VCaP (cell line): Measurements from ENCODE around the gene IFNAR2.

Experiments used
- H3K27ac ChIP-seq: fragments of 450-650 bp; 2 replicates; pipeline ENCODE4 v1.5.1; 2017
- TF ChIP-seq, protein P1 (sequence below): fragments of 450-650 bp; conservative IDR thresholded peaks from 2 replicates; pipeline ENCODE4 v1.5.1; 2017; ENCODE audit warnings: mild to moderate bottlenecking, moderate library complexity

IFNAR2 gene

DNA sequence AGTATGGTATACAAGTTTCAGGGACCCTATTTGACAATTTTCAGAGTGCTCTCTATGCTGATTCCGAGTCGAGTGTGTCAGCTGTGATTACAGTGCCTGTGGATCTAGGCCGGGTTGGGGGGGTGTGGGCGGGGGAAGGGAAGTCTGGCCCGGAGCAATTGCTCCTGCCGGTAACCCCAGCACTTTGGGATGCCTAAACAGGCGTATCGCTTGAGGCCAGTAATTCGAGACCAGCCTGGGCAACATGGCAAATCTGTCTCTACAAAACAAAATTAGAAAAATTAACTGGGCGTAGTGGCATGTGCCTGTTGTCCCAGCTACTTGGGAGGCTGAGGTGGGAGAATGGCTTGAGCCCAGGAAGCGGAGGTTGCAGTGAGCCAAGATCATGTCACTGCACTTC lies 34.8 kb downstream of the IFNAR2 start:
- peak overlapping the region; percentile 80 for H3K27ac ChIP-seq
- TF ChIP-seq, protein P1, sequence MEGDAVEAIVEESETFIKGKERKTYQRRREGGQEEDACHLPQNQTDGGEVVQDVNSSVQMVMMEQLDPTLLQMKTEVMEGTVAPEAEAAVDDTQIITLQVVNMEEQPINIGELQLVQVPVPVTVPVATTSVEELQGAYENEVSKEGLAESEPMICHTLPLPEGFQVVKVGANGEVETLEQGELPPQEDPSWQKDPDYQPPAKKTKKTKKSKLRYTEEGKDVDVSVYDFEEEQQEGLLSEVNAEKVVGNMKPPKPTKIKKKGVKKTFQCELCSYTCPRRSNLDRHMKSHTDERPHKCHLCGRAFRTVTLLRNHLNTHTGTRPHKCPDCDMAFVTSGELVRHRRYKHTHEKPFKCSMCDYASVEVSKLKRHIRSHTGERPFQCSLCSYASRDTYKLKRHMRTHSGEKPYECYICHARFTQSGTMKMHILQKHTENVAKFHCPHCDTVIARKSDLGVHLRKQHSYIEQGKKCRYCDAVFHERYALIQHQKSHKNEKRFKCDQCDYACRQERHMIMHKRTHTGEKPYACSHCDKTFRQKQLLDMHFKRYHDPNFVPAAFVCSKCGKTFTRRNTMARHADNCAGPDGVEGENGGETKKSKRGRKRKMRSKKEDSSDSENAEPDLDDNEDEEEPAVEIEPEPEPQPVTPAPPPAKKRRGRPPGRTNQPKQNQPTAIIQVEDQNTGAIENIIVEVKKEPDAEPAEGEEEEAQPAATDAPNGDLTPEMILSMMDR: no peak

DNA sequence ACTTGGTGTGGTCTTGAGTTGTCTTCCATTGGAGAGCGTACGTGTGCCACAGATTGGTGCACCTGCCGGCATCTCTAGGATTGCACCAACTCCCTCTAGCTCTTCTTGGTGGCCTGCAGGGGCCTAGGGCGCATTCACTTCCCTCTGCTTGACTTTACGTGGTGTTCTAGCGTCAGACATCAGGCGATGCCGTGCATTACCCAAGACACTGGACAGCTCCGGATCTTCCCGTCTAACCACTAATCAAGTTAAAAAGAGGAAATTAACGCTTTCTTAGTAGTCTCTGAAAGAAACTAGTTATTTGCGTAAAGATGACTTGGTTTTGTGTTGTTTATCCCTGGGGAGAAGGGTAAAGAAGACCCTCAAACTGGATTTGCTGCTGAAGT lies 35.9 kb downstream of the IFNAR2 start:
- H3K27ac ChIP-seq: peak overlapping the region; percentile 80
- TF ChIP-seq, protein P1: no peak; the same call in 1 of the 2 replicates

DNA sequence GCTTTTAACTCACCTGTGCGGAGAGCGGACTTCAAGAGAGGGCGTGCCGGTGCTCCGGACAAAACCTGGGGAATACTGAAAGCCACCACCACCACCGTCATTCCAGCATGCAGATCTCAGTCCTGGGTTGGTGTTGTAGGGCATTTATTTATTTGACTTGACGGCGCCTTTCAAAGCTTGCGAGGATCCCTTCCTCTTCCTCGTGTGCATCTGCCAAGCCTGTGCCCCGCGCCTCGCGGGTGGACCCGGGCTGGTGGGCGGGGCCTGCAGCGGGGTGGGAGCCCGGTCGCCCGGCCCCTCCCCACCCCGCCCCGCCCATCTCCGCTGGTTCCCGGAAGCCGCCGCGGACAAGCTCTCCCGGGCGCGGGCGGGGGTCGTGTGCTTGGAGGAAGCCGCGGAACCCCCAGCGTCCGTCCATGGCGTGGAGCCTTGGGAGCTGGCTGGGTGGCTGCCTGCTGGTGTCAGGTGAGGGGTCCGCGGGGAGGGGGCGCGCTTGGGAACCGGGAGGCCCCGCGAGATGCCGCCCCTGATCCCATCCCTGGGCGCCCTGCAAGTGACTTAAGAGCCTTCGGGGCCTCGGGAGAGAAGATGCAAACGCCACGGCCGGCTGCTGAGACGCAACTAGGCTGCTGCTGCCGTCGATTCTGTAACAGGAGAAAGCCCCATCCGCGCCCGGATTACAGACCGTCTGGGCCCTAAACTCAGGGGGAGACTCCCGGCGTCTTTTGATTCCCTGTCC lies 36.5 kb downstream of the IFNAR2 start, which contains the start of gene IL10RB:
Gene IL10RB, plus strand, starts transcription at position 318 of the 739 bp plus-strand sequence. Its CDS starts 99 bp downstream, at position 417.
- peak within 1 kb of the TSS; percentile 80 for H3K27ac ChIP-seq
- TF ChIP-seq, protein P1: no peak

DNA sequence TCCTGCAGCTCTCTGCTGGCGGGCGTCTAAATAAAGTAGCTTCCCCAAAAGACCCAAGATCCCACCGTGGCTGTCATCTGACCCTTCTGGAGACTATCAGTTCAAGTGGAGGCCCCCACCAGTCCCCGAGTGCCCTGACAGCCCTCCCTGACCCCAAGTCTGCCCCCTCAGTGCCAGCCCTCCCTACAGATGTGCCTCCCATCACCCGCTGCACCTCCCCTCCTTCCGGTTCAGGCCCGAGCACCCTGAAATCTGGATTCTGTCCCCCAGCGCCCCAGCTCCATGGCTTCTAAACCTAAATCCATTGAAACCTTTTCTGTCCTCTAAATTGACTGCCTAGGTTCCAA lies 37.0 kb downstream of the IFNAR2 start:
- peak overlapping the region; percentile 80 for H3K27ac ChIP-seq
- TF ChIP-seq, protein P1: no peak

DNA sequence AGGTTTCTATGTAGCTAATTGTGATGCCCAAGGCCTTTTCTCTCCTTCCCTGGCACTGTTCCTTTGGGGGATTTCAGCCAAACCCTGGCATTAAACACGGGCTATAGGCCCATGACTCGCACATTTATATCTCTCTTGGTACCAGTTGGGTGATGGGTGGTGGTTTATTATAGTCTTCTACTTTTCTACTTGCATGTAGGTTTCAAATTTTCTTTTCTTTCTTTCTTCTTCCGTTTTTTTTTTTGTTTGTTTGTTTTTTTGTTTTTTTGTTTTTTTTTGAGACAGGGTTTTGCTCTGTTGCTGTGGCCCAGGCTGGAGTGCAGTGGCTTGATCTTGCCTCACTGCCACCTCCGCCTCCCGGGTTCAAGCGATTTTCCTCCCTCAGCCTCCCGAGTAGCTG lies 37.5 kb downstream of the IFNAR2 start:
- TF ChIP-seq, protein P1: no peak
- peak overlapping the region; percentile 80 for H3K27ac ChIP-seq

DNA sequence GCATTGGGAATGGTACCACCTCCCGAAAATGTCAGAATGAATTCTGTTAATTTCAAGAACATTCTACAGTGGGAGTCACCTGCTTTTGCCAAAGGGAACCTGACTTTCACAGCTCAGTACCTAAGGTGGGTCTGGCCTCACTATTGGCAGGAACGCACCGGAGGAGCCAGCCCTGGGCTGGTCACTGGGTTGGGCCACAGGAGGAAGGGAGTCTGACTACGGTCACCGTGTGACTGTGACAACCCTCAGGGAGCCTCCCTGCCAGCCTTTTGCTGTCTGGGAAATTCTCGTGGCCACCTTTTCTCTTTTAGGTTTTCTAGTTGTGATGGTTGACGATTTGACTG lies 38.6 kb downstream of the IFNAR2 start:
- peak overlapping the region; percentile 72 for H3K27ac ChIP-seq
- TF ChIP-seq, protein P1: no peak

DNA sequence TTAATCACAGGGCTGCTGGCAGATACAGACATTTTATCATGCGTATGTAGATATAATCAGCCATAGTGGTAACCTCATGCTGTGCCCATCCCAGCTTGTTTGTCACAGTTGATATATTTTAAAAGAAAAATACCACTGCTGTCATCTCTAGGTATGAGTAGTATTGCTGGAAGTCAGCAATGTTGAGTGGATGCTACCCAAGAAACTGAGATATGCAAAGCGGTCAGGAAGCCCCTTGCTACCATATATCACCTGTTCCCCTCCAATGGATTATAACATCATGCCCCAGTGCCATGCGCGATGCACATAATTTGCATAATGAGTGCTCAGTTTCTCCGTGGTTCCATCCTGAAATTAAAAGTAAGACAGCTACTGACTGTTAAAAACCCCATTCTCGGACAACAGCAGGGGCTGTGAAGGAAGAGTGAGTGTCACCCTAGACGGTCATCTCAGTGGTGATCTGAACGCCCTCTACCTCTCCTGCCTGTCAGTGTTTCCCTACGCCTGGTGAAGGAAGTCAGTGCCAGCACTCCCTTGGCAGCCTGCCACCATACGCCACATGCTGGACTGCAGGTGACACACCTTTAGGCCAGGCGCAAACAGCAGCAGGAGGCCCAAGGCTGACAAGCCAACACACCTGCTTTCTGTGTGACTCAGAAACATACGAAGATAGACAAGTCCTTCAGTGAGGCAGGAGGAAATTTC lies 39.2 kb downstream of the IFNAR2 start:
- H3K27ac ChIP-seq: peak overlapping the region; percentile 72
- TF ChIP-seq, protein P1: peak; percentile 72
